GM12874 (cell line): ENCODE data around the gene SH3BGRL3.
A peak's percentile ranks its signal among the peaks of the same experiment; 100 is the strongest.

Experiments
- TF ChIP-seq, protein P1 (sequence below): IDR thresholded peaks from 2 replicates; pipeline ENCODE4 v1.5.1; 2011; ENCODE audit warnings: low read depth, mild to moderate bottlenecking, control low read depth, low read length, moderate library complexity; ENCODE audit not compliant: insufficient read depth

Gene SH3BGRL3

DNA sequence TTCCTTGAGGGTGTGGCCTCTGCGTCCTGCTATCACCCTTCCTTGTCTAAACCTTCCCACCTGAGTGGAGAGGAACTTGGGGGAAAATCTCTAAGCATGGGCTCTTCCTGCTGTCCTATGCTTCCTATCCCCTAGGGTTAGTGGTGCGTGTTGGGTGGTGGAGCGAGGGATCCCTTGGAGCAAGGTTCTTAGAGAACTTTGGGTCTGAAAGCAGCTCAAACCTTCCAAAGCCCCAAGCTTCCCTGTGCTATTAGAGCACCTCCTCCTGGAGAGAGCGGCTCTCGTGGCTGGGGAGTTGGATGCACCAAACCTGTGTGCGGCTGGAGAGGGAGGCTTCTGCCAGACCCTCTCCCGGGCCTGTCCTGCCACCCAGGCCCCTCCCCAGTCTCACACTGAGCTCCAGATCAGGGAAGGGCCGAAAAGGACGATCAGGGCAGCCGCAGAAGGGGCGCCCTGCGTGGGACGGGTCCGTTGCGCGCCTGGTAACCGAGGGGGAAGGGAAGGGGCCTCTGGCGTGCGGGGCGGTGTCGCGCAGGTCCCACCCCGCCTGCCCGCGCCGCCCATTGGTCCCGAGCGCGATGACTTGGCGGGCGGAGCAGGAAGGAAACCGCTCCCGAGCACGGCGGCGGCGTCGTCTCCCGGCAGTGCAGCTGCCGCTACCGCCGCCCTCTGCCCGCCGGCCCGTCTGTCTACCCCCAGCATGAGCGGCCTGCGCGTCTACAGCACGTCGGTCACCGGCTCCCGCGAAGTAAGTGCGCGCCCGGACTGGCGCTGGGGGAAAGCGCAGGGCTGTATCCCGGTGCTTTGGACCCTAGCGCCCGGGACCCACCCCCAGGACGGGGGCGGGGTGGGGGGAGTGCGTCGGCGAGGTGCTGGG lies at the start of gene SH3BGRL3:
SH3BGRL3 (plus strand) TSS at position 631 of the 877 bp plus-strand sequence; CDS start at position 701, 70 bp downstream.
- TF ChIP-seq, protein P1, sequence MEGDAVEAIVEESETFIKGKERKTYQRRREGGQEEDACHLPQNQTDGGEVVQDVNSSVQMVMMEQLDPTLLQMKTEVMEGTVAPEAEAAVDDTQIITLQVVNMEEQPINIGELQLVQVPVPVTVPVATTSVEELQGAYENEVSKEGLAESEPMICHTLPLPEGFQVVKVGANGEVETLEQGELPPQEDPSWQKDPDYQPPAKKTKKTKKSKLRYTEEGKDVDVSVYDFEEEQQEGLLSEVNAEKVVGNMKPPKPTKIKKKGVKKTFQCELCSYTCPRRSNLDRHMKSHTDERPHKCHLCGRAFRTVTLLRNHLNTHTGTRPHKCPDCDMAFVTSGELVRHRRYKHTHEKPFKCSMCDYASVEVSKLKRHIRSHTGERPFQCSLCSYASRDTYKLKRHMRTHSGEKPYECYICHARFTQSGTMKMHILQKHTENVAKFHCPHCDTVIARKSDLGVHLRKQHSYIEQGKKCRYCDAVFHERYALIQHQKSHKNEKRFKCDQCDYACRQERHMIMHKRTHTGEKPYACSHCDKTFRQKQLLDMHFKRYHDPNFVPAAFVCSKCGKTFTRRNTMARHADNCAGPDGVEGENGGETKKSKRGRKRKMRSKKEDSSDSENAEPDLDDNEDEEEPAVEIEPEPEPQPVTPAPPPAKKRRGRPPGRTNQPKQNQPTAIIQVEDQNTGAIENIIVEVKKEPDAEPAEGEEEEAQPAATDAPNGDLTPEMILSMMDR: peak; percentile 40; the same call in 1 of the 2 replicates

DNA sequence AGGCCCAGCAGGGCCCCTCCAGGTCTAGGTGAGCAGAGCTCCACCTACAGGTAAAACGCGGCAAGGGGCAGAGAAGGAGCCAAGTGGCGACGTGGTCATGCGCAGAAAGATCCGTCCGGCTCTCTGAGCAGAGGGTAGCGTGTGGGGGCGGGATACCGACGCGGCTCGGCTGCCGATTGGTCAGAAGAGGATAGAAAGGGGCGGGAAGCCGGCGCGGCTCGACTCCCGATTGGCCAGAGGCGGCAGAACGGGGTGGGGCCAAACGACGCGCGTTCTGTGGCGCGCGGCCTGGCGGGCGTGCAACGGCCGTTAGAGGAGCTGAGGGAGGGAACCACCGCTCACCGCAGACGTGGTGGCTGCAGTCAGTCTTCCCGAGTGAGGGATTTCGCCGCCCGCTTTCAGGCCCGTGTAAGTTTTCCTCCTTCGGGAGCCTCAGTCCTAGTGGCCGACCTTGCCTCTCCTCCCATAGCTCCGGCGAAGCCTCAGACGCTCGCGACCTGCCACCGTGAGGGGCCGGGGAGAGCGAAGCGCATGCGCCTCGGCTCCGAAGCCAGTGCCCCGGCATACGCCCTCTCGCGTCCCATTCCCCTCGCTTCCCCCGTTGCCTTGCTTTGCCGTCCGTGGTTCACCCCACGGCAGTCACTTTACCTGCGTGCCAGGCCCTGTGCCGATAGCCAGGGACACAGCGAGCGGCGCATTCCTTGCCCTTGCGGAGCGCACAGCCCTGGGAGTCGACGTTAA lies 45.8 kb upstream of the SH3BGRL3 start, which contains the start of gene CEP85:
CEP85 (plus strand) TSS at position 298 of the 741 bp plus-strand sequence. CDS start 5,584 bp downstream, outside the sequence.
- TF ChIP-seq, protein P1: peak; percentile 93

- TF ChIP-seq, protein P1: 0 out of 2 replicates have a peak, but pooled peaks have one; percentile 20
These were observed 45.1 kb upstream of the SH3BGRL3 start for GRCh38 chr1:26234644-26235370.

GRCh38 chr1:26237230-26237966 lies 42.5 kb upstream of the SH3BGRL3 start:
- TF ChIP-seq, protein P1: no peak

DNA sequence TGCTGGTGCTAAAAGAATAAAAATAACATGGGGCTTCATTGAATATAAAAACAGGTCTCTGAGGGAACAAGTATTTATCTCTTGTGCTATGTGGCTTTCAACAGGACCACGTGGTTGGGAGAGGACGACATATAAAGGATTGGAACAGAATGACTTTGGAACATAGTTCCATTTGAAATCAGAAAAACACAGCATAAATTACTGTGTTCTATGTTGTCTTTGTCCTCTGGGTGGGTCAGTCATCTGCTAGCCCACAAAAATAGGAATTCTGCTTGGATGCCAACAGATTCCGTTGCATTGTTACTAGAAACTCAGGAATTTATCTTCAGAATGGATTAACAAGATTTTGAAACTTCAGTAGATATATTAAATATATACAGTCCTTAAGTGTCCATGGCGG lies 40.0 kb upstream of the SH3BGRL3 start:
- TF ChIP-seq, protein P1: no peak

DNA sequence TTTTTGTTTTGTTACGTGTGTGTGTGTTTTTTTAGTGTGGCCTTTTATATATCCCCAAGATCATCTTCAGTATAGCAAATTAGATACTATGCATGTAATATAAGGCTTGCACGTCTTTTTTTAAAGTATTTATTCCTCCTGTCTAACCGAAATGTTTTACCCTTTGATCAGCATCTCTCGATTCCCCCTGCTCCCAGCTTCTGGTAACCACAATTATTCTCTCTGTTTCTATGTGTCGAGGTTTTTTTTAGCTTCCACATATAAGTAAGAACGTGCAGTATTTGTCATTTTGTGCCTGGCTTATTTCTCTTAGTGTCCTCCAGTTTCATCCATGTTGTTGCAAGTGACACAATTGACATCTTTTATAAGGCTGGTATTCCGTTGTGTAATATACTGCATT lies 27.2 kb upstream of the SH3BGRL3 start:
- TF ChIP-seq, protein P1: no peak
